ENCODE measurements around the gene ZC2HC1C. TPM values are rescaled to one million over a fixed set of nuclear protein-coding genes. Genes with fewer than 3 reads are reported as not detected.

ZC2HC1C gene
- polyA plus RNA-seq, 1 donor from 2014 or later, result 3.9 TPM

- Histone ChIP-seq H2AFZ (ENCODE audit: low read depth, low read length) (no peak overlapping the region), H3K27ac (ENCODE audit: low read length) (no peak overlapping the region), H3K27me3 (ENCODE audit: insufficient read depth, low read depth, low read length) (no peaks in the 10 kb centered on the region), H3K79me2 (replicated peaks; ENCODE audit: insufficient read depth, low read length) (no peaks in the 10 kb centered on the region), H3K4me3 (ENCODE audit: low read length) (no peak overlapping the region), H3K4me2 (ENCODE audit: low read length) (no peak overlapping the region), H4K20me1 (ENCODE audit: insufficient read depth) (no peaks in the 10 kb centered on the region), H3K9me2 (ENCODE audit: insufficient read depth, low read length) (no peaks in the 10 kb centered on the region), H3K9me3 (ENCODE audit: low read length) (no peaks in the 10 kb centered on the region), H3K9ac (ENCODE audit: low read length) (no peak overlapping the region), H3K36me3 (ENCODE audit: insufficient read depth, low read length) (no peaks in the 10 kb centered on the region), H3F3A (ENCODE audit: insufficient read depth, low read length, poor library complexity, severe bottlenecking) (no peaks in the 10 kb centered on the region)
- TF ChIP-seq TAF1 (IDR thresholded peaks at IDR 0.05; ENCODE audit: low read depth) (no peak), POLR2AphosphoS5 (IDR thresholded peaks at IDR 0.05) (no peak), REST (IDR thresholded peaks at IDR 0.05; ENCODE audit: borderline replicate concordance) (no peak), EZH2 (IDR thresholded peaks at IDR 0.05; ENCODE audit: borderline replicate concordance, insufficient read depth, low read length, poor library complexity, severe bottlenecking) (no peak), RAD21 (conservative IDR thresholded peaks at IDR 0.05) (no peak), SMC3 (conservative IDR thresholded peaks at IDR 0.05; ENCODE audit: poor library complexity) (no peak), CTCF (IDR thresholded peaks at IDR 0.05; ENCODE audit: poor library complexity, severe bottlenecking) (no peak), MXI1 (conservative IDR thresholded peaks at IDR 0.05; ENCODE audit: poor library complexity, severe bottlenecking) (no peak), EP300 (conservative IDR thresholded peaks at IDR 0.05; ENCODE audit: poor library complexity, severe bottlenecking) (no peak)
Observed at GRCh38 chr14:75040959-75041358, 28.5 kb upstream of the ZC2HC1C start.

DNA sequence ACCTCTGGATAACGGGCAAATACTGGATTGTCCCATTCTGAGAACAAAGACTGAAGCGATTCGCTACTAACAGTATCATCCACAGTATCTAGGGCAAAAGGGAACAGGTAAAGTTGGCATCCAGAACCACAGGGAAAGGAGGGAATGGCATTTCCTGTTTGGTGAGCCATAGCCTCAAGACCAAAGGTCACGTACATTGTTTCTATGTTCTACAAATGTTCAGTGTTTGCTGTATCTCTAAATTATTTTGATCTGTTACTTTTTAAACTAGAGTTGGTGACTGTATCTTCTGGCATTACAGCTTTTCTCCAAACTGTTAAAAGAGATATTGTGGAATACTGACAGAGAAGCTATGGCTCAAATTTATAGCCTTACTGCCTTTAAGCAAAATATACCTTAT is 27.8 kb upstream of the ZC2HC1C start:
- H3K36me3 ChIP-seq (ENCODE audit: insufficient read depth, low read length), result no peaks in the 10 kb centered on the region
- H3F3A ChIP-seq (ENCODE audit: insufficient read depth, low read length, poor library complexity, severe bottlenecking), result no peaks in the 10 kb centered on the region
- no peak overlapping the region for H3K4me2 ChIP-seq (ENCODE audit: low read length)
- H3K79me2 ChIP-seq (replicated peaks; ENCODE audit: insufficient read depth, low read length), result no peaks in the 10 kb centered on the region
- no peak overlapping the region for H2AFZ ChIP-seq (ENCODE audit: low read depth, low read length)
- H3K9me3 ChIP-seq (ENCODE audit: low read length), result no peaks in the 10 kb centered on the region
- no peak overlapping the region for H3K27ac ChIP-seq (ENCODE audit: low read length)
- H3K9me2 ChIP-seq (ENCODE audit: insufficient read depth, low read length), result no peaks in the 10 kb centered on the region
- H4K20me1 ChIP-seq (ENCODE audit: insufficient read depth), result no peaks in the 10 kb centered on the region
- no peak for TF ChIP-seq MXI1 (conservative IDR thresholded peaks at IDR 0.05; ENCODE audit: poor library complexity, severe bottlenecking)
- TF ChIP-seq EP300 (conservative IDR thresholded peaks at IDR 0.05; ENCODE audit: poor library complexity, severe bottlenecking), result no peak
- TF ChIP-seq CTCF (IDR thresholded peaks at IDR 0.05; ENCODE audit: poor library complexity, severe bottlenecking), result no peak
- TF ChIP-seq SMC3 (conservative IDR thresholded peaks at IDR 0.05; ENCODE audit: poor library complexity), result no peak
- no peak for TF ChIP-seq TAF1 (IDR thresholded peaks at IDR 0.05; ENCODE audit: low read depth)
- TF ChIP-seq EZH2 (IDR thresholded peaks at IDR 0.05; ENCODE audit: borderline replicate concordance, insufficient read depth, low read length, poor library complexity, severe bottlenecking), result no peak
- no peak for TF ChIP-seq POLR2AphosphoS5 (IDR thresholded peaks at IDR 0.05)
- TF ChIP-seq RAD21 (conservative IDR thresholded peaks at IDR 0.05), result no peak
- TF ChIP-seq REST (IDR thresholded peaks at IDR 0.05; ENCODE audit: borderline replicate concordance), result no peak
- H3K9ac ChIP-seq (ENCODE audit: low read length), result no peak overlapping the region
- H3K4me3 ChIP-seq (ENCODE audit: low read length), result no peak overlapping the region
- no peaks in the 10 kb centered on the region for H3K27me3 ChIP-seq (ENCODE audit: insufficient read depth, low read depth, low read length)
